ENCODE results near the gene IGF2BP3. TPM values are rescaled to one million over a fixed set of nuclear protein-coding genes. Genes with fewer than 3 reads are reported as not detected.

The IGF2BP3 gene
- total and polyA plus RNA-seq, 5 donors from 2014 or later = 1.7 TPM; not detected in 4

GRCh38 chr7:23371654-23372053 is 98.6 kb downstream of the IGF2BP3 start:
- no peak for ATAC-seq (ENCODE audit: low read depth in 2 of 2)

GRCh38 chr7:23369695-23370404 is 100.4 kb downstream of the IGF2BP3 start:
- no peak for DNase-seq
- Histone ChIP-seq H3K36me3 (ENCODE audit: control insufficient read depth, insufficient read depth, low read length) (no peaks in the 10 kb centered on the region), H3K27ac (ENCODE audit: insufficient read depth, low read length, poor library complexity, severe bottlenecking) (no peak overlapping the region), H3K4me1 (ENCODE audit: control insufficient read depth, insufficient read depth, low read length, poor library complexity, severe bottlenecking) (peaks cover 14% of the 10 kb centered on the region), H3K9me3 (ENCODE audit: control insufficient read depth in 2 of 2, low read length in 2 of 2) (no peaks in the 10 kb centered on the region), H3K4me3 (ENCODE audit: low read depth, low read length) (no peak overlapping the region), H3K27me3 (ENCODE audit: control insufficient read depth, insufficient read depth, low read length) (no peaks in the 10 kb centered on the region)
- Mint-ChIP-seq H3K27ac (no peak overlapping the region), H3K4me1 (peaks cover 18 to 34% (median 25%) of the 10 kb centered on the region in 4 donors), H3K4me3 (no peak overlapping the region), H3K36me3 (no peaks in the 10 kb centered on the region), H3K9me3 (no peaks in the 10 kb centered on the region), H3K27me3 (peaks cover 14% of the 10 kb centered on the region)
- no peak for ATAC-seq (ENCODE audit: low read depth in 2 of 2)

More at GRCh38 chr7:23371654-23372053, 98.6 kb downstream of the IGF2BP3 start:
- DNase-seq = no peak
- Mint-ChIP-seq H3K4me1 (peaks cover 18 to 34% (median 25%) of the 10 kb centered on the region in 4 donors), H3K36me3 (no peaks in the 10 kb centered on the region), H3K27ac (no peak overlapping the region), H3K9me3 (no peaks in the 10 kb centered on the region), H3K4me3 (no peak overlapping the region), H3K27me3 (peaks cover 8% of the 10 kb centered on the region)
- Histone ChIP-seq H3K4me3 (ENCODE audit: low read depth, low read length) (no peak overlapping the region), H3K4me1 (ENCODE audit: control insufficient read depth, insufficient read depth, low read length, poor library complexity, severe bottlenecking) (peaks cover 14% of the 10 kb centered on the region), H3K9me3 (ENCODE audit: control insufficient read depth in 2 of 2, low read length in 2 of 2) (no peaks in the 10 kb centered on the region), H3K27me3 (ENCODE audit: control insufficient read depth, insufficient read depth, low read length) (no peaks in the 10 kb centered on the region), H3K36me3 (ENCODE audit: control insufficient read depth, insufficient read depth, low read length) (no peaks in the 10 kb centered on the region), H3K27ac (ENCODE audit: insufficient read depth, low read length, poor library complexity, severe bottlenecking) (no peak overlapping the region)

GRCh38 chr7:23369100-23369499 is 101.2 kb downstream of the IGF2BP3 start:
- Mint-ChIP-seq H3K4me3 (no peak overlapping the region), H3K9me3 (no peaks in the 10 kb centered on the region), H3K27ac (peak overlapping the region in 1 of 3 donors; percentile 7), H3K27me3 (peaks cover 14% of the 10 kb centered on the region), H3K4me1 (peaks cover 18 to 34% (median 25%) of the 10 kb centered on the region in 4 donors), H3K36me3 (no peaks in the 10 kb centered on the region)
- no peak overlapping the region for H3K4me3 ChIP-seq (ENCODE audit: low read depth, low read length)
- DNase-seq (no peak), ATAC-seq (ENCODE audit: low read depth in 2 of 2) (no peak)
- H3K9me3 ChIP-seq (ENCODE audit: control insufficient read depth in 2 of 2, low read length in 2 of 2) = no peaks in the 10 kb centered on the region
- H3K27me3 ChIP-seq (ENCODE audit: control insufficient read depth, insufficient read depth, low read length) = no peaks in the 10 kb centered on the region
- no peak overlapping the region for H3K27ac ChIP-seq (ENCODE audit: insufficient read depth, low read length, poor library complexity, severe bottlenecking)
- no peaks in the 10 kb centered on the region for H3K36me3 ChIP-seq (ENCODE audit: control insufficient read depth, insufficient read depth, low read length)
- peaks cover 14% of the 10 kb centered on the region for H3K4me1 ChIP-seq (ENCODE audit: control insufficient read depth, insufficient read depth, low read length, poor library complexity, severe bottlenecking)

GRCh38 chr7:23358152-23358674 is 112.1 kb downstream of the IGF2BP3 start:
- Histone ChIP-seq H3K27me3 (ENCODE audit: control insufficient read depth, insufficient read depth, low read length) (peaks cover 22% of the 10 kb centered on the region), H3K27ac (ENCODE audit: insufficient read depth, low read length, poor library complexity, severe bottlenecking) (no peak overlapping the region), H3K4me1 (ENCODE audit: control insufficient read depth, insufficient read depth, low read length, poor library complexity, severe bottlenecking) (no peaks in the 10 kb centered on the region), H3K9me3 (ENCODE audit: control insufficient read depth in 2 of 2, low read length in 2 of 2) (no peaks in the 10 kb centered on the region), H3K36me3 (ENCODE audit: control insufficient read depth, insufficient read depth, low read length) (no peaks in the 10 kb centered on the region), H3K4me3 (ENCODE audit: low read depth, low read length) (no peak overlapping the region)
- no peaks in the 10 kb centered on the region for H3K9me3 Mint-ChIP-seq
- no peak overlapping the region for H3K27ac Mint-ChIP-seq
- peaks cover 0 to 6% (median 3%) of the 10 kb centered on the region in 4 donors for H3K4me1 Mint-ChIP-seq
- no peaks in the 10 kb centered on the region for H3K36me3 Mint-ChIP-seq
- DNase-seq (no peak), ATAC-seq (ENCODE audit: low read depth in 2 of 2) (no peak)
- peaks cover 31% of the 10 kb centered on the region for H3K27me3 Mint-ChIP-seq
- H3K4me3 Mint-ChIP-seq = no peak overlapping the region

GRCh38 chr7:23357190-23358093 is 112.8 kb downstream of the IGF2BP3 start:
- Histone ChIP-seq H3K4me1 (ENCODE audit: control insufficient read depth, insufficient read depth, low read length, poor library complexity, severe bottlenecking) (no peaks in the 10 kb centered on the region), H3K4me3 (ENCODE audit: low read depth, low read length) (no peak overlapping the region), H3K9me3 (ENCODE audit: control insufficient read depth in 2 of 2, low read length in 2 of 2) (no peaks in the 10 kb centered on the region), H3K27me3 (ENCODE audit: control insufficient read depth, insufficient read depth, low read length) (peaks cover 22% of the 10 kb centered on the region), H3K36me3 (ENCODE audit: control insufficient read depth, insufficient read depth, low read length) (no peaks in the 10 kb centered on the region), H3K27ac (ENCODE audit: insufficient read depth, low read length, poor library complexity, severe bottlenecking) (no peak overlapping the region)
- ATAC-seq (ENCODE audit: low read depth in 2 of 2) (peak in 1 of 2 donors; percentile 31), DNase-seq (peak in 2 of 3 donors; percentile 23 to 56)
- Mint-ChIP-seq H3K4me3 (no peak overlapping the region), H3K27ac (no peak overlapping the region), H3K36me3 (no peaks in the 10 kb centered on the region), H3K27me3 (peaks cover 37% of the 10 kb centered on the region), H3K4me1 (peaks cover 0 to 6% (median 3%) of the 10 kb centered on the region in 4 donors), H3K9me3 (no peaks in the 10 kb centered on the region)

GRCh38 chr7:23356726-23357125 is 113.6 kb downstream of the IGF2BP3 start:
- ATAC-seq (ENCODE audit: low read depth in 2 of 2) (no peak), DNase-seq (peak in 2 of 3 donors; percentile 9 to 59)
- no peak overlapping the region for H3K4me3 ChIP-seq (ENCODE audit: low read depth, low read length)
- peaks cover 18% of the 10 kb centered on the region for H3K27me3 ChIP-seq (ENCODE audit: control insufficient read depth, insufficient read depth, low read length)
- Mint-ChIP-seq H3K9me3 (no peaks in the 10 kb centered on the region), H3K4me3 (no peak overlapping the region), H3K4me1 (peaks cover 0 to 6% (median 3%) of the 10 kb centered on the region in 4 donors), H3K27me3 (peaks cover 38% of the 10 kb centered on the region), H3K27ac (no peak overlapping the region), H3K36me3 (no peaks in the 10 kb centered on the region)
- no peaks in the 10 kb centered on the region for H3K36me3 ChIP-seq (ENCODE audit: control insufficient read depth, insufficient read depth, low read length)
- H3K4me1 ChIP-seq (ENCODE audit: control insufficient read depth, insufficient read depth, low read length, poor library complexity, severe bottlenecking) = no peaks in the 10 kb centered on the region
- H3K27ac ChIP-seq (ENCODE audit: insufficient read depth, low read length, poor library complexity, severe bottlenecking) = no peak overlapping the region
- no peaks in the 10 kb centered on the region for H3K9me3 ChIP-seq (ENCODE audit: control insufficient read depth in 2 of 2, low read length in 2 of 2)

GRCh38 chr7:23356168-23356567 is 114.1 kb downstream of the IGF2BP3 start:
- Mint-ChIP-seq H3K27ac (no peak overlapping the region), H3K4me3 (no peak overlapping the region), H3K9me3 (peaks cover 0 to 1% (median 0%) of the 10 kb centered on the region in 7 donors), H3K27me3 (peaks cover 38% of the 10 kb centered on the region), H3K36me3 (no peaks in the 10 kb centered on the region), H3K4me1 (peaks cover 0 to 6% (median 3%) of the 10 kb centered on the region in 4 donors)
- Histone ChIP-seq H3K36me3 (ENCODE audit: control insufficient read depth, insufficient read depth, low read length) (no peaks in the 10 kb centered on the region), H3K4me1 (ENCODE audit: control insufficient read depth, insufficient read depth, low read length, poor library complexity, severe bottlenecking) (no peaks in the 10 kb centered on the region), H3K27me3 (ENCODE audit: control insufficient read depth, insufficient read depth, low read length) (peaks cover 18% of the 10 kb centered on the region), H3K9me3 (ENCODE audit: control insufficient read depth in 2 of 2, low read length in 2 of 2) (no peaks in the 10 kb centered on the region), H3K4me3 (ENCODE audit: low read depth, low read length) (no peak overlapping the region), H3K27ac (ENCODE audit: insufficient read depth, low read length, poor library complexity, severe bottlenecking) (no peak overlapping the region)
- DNase-seq (no peak), ATAC-seq (ENCODE audit: low read depth in 2 of 2) (no peak)
